Body of pancreas (tissue), 4 donors: ENCODE data around the gene TCF12. TPM values are rescaled to one million over a fixed set of nuclear protein-coding genes. Genes with fewer than 3 reads are reported as not detected.

Experiments used
- ATAC-seq: fragments of 150-250 bp; one replicate; pipeline ENCODE4 v1.9.1; 2016
- DNase-seq, 4 donors: peaks; one replicate each; pipeline ENCODE4 v3.0.0-alpha.2; 2019
- H3K27ac ChIP-seq, 4 donors: fragments of 200-600 bp; sonication (generic); 1 replicate in 3 of 4; 2 replicates in 1 of 4; pipeline versions ENCODE4 v1.5.1 to v1.6.1; 2016 to 2019; ENCODE audit warnings: mild to moderate bottlenecking in 1 of 4, mixed read lengths in 1 of 4, moderate library complexity in 1 of 4
- H3K27me3 ChIP-seq, 2 donors: fragments of 200-600 bp; sonication (generic); one replicate each; pipeline ENCODE4 v1.6.0; 2016; ENCODE audit warnings: mild to moderate bottlenecking in 1 of 2
- H3K36me3 ChIP-seq, 2 donors: fragments of 200-600 bp; sonication (generic); replicated peaks in 1 of 2; 2 replicates each; pipeline ENCODE4 v1.5.1; 2016; ENCODE audit warnings: low read depth in 2 of 2; ENCODE audit not compliant: insufficient read depth in 1 of 2
- H3K4me1 ChIP-seq: fragments of 200-600 bp; sonication (generic); one replicate; pipeline ENCODE4 v1.6.0; 2016
- H3K4me3 ChIP-seq, 2 donors: fragments of 200-600 bp; sonication (generic); 1 replicate in 1 of 2; 2 replicates in 1 of 2; pipeline ENCODE4 v1.5.1; 2016 to 2019
- H3K9me3 ChIP-seq, 3 donors: fragments of 200-600 bp; sonication (generic); 1 replicate in 2 of 3; 2 replicates in 1 of 3; pipeline ENCODE4 v1.5.1; 2016
- POLR2A ChIP-seq, 3 donors: fragments of 450-650 bp; IDR thresholded peaks; one replicate each; pipeline ENCODE4 v1.6.1; 2016; ENCODE audit warnings: antibody characterized with exemption in 3 of 3, mild to moderate bottlenecking in 2 of 3
- WGBS, 2 donors: methylation state at CpG; one replicate each; pipeline ENCODE4 v1.1.5; 2017; 5-methylcytosine and 5-hydroxymethylcytosine counted together
- intact Hi-C: fragments of 100-400 bp; cut with DNase I; formaldehyde crosslinking; loops from one replicate; pipeline ENCODE4 v1.15.1; 2023
- total RNA-seq, 2 donors: library from RNA; depleted of rRNA; stranded (reverse); fragments of >200 nt; gene quantifications; one replicate each; pipeline ENCODE4 v1.1.0, GENCODE V29; 2016
- TF ChIP-seq, protein P1 (sequence below), 7 experiments: fragments of 450-650 bp in 4 of 7; fragments of 200-600 bp in 3 of 7; sonication (generic) in 3 of 7; IDR thresholded peaks; one replicate each; pipeline ENCODE4 v1.5.1; 2016 to 2019; ENCODE audit warnings: antibody characterized with exemption in 7 of 7

TCF12 gene
- total RNA-seq, 2 donors from 2014 or later = 27.2 to 49.4 TPM

DNA sequence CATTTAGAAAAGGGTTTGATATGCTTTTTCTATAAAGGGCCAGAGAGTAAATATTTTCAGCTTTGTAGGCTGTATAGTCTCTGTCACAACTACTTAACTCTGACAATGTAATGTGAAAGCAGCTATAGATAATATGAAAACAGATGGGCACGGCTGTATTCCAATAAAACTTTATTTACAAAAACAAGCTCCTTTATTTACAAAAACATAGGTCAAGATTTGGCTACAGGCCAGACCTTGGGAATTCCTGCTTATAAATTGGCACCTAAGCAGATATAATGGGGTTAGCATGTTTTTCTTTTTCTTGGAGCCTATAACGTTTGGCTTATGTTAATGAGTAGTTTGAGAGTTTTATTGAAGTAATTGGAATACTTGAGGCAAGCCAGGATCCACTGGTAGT is 338.5 kb downstream of the TCF12 start:
- no peak for DNase-seq
- Histone ChIP-seq H3K4me3 (no peak overlapping the region), H3K9me3 (no peaks in the 10 kb centered on the region), H3K4me1 (no peaks in the 10 kb centered on the region), H3K27me3 (no peaks in the 10 kb centered on the region), H3K36me3 (peaks cover 0 to 5% of the 10 kb centered on the region in 2 donors), H3K27ac (no peak overlapping the region)
- ATAC-seq = no peak
- WGBS, 2 donors = 59 to 62% methylated on average over 2 of the region's 2 CpGs
- no peak for TF ChIP-seq POLR2A (IDR thresholded peaks at IDR 0.05)
- TF ChIP-seq, protein P1, sequence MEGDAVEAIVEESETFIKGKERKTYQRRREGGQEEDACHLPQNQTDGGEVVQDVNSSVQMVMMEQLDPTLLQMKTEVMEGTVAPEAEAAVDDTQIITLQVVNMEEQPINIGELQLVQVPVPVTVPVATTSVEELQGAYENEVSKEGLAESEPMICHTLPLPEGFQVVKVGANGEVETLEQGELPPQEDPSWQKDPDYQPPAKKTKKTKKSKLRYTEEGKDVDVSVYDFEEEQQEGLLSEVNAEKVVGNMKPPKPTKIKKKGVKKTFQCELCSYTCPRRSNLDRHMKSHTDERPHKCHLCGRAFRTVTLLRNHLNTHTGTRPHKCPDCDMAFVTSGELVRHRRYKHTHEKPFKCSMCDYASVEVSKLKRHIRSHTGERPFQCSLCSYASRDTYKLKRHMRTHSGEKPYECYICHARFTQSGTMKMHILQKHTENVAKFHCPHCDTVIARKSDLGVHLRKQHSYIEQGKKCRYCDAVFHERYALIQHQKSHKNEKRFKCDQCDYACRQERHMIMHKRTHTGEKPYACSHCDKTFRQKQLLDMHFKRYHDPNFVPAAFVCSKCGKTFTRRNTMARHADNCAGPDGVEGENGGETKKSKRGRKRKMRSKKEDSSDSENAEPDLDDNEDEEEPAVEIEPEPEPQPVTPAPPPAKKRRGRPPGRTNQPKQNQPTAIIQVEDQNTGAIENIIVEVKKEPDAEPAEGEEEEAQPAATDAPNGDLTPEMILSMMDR (IDR thresholded peaks at IDR 0.05) = no peak
- intact Hi-C loops = no loop called here

DNA sequence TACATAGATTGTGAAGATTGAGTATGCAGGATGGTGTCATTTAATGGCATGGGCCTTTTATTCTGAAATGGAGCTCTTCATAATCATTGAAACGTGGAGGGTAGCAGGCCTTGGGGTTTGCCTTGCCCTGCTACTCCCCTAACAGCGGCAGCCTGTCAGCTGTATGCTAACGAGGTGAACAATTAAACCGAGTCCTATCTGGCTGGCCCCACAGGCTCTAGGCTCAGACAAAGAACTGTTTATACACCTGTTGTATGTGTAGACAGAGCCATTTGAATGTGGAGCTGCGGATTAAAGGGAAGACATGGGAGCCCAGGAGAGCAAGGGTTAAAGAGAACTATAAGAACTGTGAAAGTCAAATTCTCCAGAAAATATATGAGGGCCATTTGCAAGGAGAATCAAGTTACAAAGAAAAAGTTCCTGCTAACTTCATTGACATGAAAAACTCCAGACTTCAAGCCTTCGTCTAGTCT is 341.2 kb downstream of the TCF12 start:
- H3K4me3 ChIP-seq = no peak overlapping the region
- H3K36me3 ChIP-seq = peaks cover 0 to 11% of the 10 kb centered on the region in 2 donors
- DNase-seq (no peak), ATAC-seq (no peak)
- no peaks in the 10 kb centered on the region for H3K27me3 ChIP-seq
- no peaks in the 10 kb centered on the region for H3K4me1 ChIP-seq
- TF ChIP-seq, protein P1 (IDR thresholded peaks at IDR 0.05) = no peak
- no peak for TF ChIP-seq POLR2A (IDR thresholded peaks at IDR 0.05)
- 50 to 51% methylated on average over 6 of the region's 6 CpGs for WGBS, 2 donors
- intact Hi-C loops = no loop called here
- H3K27ac ChIP-seq = no peak overlapping the region
- H3K9me3 ChIP-seq = no peaks in the 10 kb centered on the region

DNA sequence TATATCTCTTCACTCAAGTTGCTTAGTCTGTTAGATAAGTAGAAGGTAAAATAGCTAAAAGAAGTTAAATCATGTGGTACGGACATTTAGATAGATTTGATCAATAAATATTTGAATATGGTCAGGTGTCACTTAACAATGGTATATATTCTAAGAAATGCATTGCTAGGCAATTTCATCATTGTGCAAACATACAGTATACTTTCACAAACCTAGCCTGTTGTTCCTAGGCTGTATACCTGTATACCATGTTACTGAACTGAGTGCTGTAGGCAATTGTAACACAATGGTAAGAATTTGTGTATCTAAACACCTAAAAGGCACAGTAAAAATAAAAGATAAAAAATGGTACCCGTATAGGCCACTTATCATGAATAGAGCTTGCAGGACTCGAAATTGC is 345.1 kb downstream of the TCF12 start:
- no peaks in the 10 kb centered on the region for H3K9me3 ChIP-seq
- no peak overlapping the region for H3K27ac ChIP-seq
- no peaks in the 10 kb centered on the region for H3K27me3 ChIP-seq
- no peak for ATAC-seq
- DNase-seq = no peak
- no peaks in the 10 kb centered on the region for H3K4me1 ChIP-seq
- H3K4me3 ChIP-seq = no peak overlapping the region
- TF ChIP-seq, protein P1 (IDR thresholded peaks at IDR 0.05) = no peak
- TF ChIP-seq POLR2A (IDR thresholded peaks at IDR 0.05) = no peak
- intact Hi-C loops = no loop called here
- 73 to 74% methylated on average over 3 of the region's 3 CpGs for WGBS, 2 donors
- H3K36me3 ChIP-seq = peaks cover 0 to 13% of the 10 kb centered on the region in 2 donors

DNA sequence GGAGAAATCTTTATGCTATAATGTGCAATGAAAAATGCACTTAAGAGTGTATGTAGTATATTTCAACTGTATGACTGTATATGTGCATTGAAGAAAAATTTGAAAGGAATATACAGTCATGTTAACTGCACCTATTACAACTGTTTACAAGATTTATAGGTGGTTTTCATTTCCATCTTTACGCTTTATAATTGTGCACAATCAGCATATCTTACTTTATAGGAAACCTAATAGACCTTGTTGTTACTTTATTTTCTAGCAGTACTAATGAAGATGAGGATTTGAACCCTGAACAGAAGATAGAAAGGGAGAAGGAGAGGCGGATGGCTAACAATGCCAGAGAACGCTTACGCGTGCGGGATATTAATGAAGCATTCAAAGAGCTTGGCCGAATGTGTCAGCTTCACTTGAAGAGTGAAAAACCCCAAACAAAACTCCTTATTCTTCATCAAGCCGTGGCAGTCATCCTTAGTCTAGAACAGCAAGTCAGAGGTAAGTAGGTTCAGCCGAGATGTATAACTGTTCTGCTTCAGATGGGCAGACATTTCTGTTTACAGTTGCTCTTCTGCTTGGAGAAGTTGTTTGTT is 354.4 kb downstream of the TCF12 start:
- TF ChIP-seq, protein P1 (IDR thresholded peaks at IDR 0.05) = no peak
- intact Hi-C loops = no loop called here
- 91 to 93% methylated on average over 9 of the region's 9 CpGs for WGBS, 2 donors
- H3K27me3 ChIP-seq = no peaks in the 10 kb centered on the region
- H3K36me3 ChIP-seq = peaks cover 0 to 2% of the 10 kb centered on the region in 2 donors
- DNase-seq = no peak
- ATAC-seq = no peak
- H3K27ac ChIP-seq = no peak overlapping the region
- no peaks in the 10 kb centered on the region for H3K4me1 ChIP-seq
- no peaks in the 10 kb centered on the region for H3K9me3 ChIP-seq
- no peak overlapping the region for H3K4me3 ChIP-seq

DNA sequence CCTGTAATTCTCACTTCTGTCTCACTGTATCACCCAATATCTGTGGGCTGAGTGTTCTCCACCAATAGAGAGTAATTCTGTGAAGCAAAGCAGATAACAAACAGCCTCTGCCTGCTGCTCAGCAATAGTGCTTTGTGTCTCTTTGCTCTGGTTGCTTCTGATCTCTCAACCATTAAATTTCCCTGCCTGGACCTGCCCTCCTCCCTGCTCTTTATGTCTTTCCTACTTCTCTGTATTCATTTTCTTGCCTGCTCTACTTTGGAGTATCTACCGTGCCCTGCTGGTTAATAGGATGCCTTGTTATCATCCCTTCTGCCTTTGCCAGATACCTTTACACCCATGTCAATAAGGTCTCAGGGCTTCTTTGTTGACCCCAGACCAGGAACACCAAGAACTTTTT is 355.0 kb downstream of the TCF12 start:
- peaks cover 0 to 2% of the 10 kb centered on the region in 2 donors for H3K36me3 ChIP-seq
- 84 to 87% methylated on average over 1 of the region's 1 CpG for WGBS, 2 donors
- intact Hi-C loops = no loop called here
- ATAC-seq (no peak), DNase-seq (no peak)
- H3K9me3 ChIP-seq = no peaks in the 10 kb centered on the region
- H3K27ac ChIP-seq = no peak overlapping the region
- no peak for TF ChIP-seq POLR2A (IDR thresholded peaks at IDR 0.05)
- TF ChIP-seq, protein P1 (IDR thresholded peaks at IDR 0.05) = no peak
- no peaks in the 10 kb centered on the region for H3K4me1 ChIP-seq
- no peaks in the 10 kb centered on the region for H3K27me3 ChIP-seq
- no peak overlapping the region for H3K4me3 ChIP-seq
